Muscle of leg (tissue), 11 donors: ENCODE data around the gene BRD4. TPM values are rescaled to one million over a fixed set of nuclear protein-coding genes. Genes with fewer than 3 reads are reported as not detected.

Experiments
- DNase-seq: peaks from one replicate; pipeline ENCODE4 v3.0.0; 2013
- H3K27ac ChIP-seq: one replicate; pipeline ENCODE4 v1.5.1; 2013; ENCODE audit warnings: mild to moderate bottlenecking, low read length, control low read depth
- H3K27me3 ChIP-seq: one replicate; pipeline ENCODE4 v1.6.1; 2013; ENCODE audit warnings: low read length; ENCODE audit not compliant: control insufficient read depth, insufficient read depth
- H3K36me3 ChIP-seq: one replicate; pipeline ENCODE4 v1.6.1; 2013; ENCODE audit warnings: low read length; ENCODE audit not compliant: control insufficient read depth, insufficient read depth
- H3K4me1 ChIP-seq: one replicate; pipeline ENCODE4 v1.6.1; 2013; ENCODE audit warnings: low read length; ENCODE audit not compliant: control insufficient read depth, insufficient read depth
- H3K4me3 ChIP-seq: one replicate; pipeline ENCODE4 v1.5.1; 2013; ENCODE audit warnings: low read length, control low read depth
- H3K9me3 ChIP-seq: replicated peaks from 2 replicates; pipeline ENCODE4 v1.6.1; 2013; ENCODE audit warnings: low read depth, low read length; ENCODE audit not compliant: control insufficient read depth
- WGBS: methylation state at CpG from one replicate; pipeline ENCODE4 v1.1.5; 2013; ENCODE audit warnings: missing lambda C conversion rate; ENCODE audit not compliant: insufficient coverage; 5-methylcytosine and 5-hydroxymethylcytosine counted together
- polyA plus RNA-seq, 8 donors: library from polyadenylated mRNA; unstranded; fragments of 120-200 nt; gene quantifications; one replicate each; pipeline versions ENCODE4 v1.2.1 to v1.2.3, GENCODE V29; 2013; ENCODE audit warnings: inconsistent platforms in 1 of 8, low replicate concordance in 1 of 8; ENCODE audit not compliant: insufficient read length in 8 of 8, insufficient read depth in 1 of 8
- total RNA-seq: library from RNA; stranded (reverse); fragments of 120-200 nt; gene quantifications from one replicate; pipeline ENCODE4 v1.2.4, GENCODE V29; 2013

The BRD4 gene
- total and polyA plus RNA-seq, 9 donors, result 14.5 to 51.5 (median 37.8) TPM

- peak overlapping the region; percentile 53 for H3K27ac ChIP-seq
- H3K9me3 ChIP-seq, result no peaks in the 10 kb centered on the region
- H3K4me3 ChIP-seq, result no peak overlapping the region
- no peaks in the 10 kb centered on the region for H3K27me3 ChIP-seq
- 57% methylated on average over 3 of the region's 10 CpGs for WGBS
- H3K36me3 ChIP-seq, result peaks cover 5% of the 10 kb centered on the region
- H3K4me1 ChIP-seq, result peaks cover 89% of the 10 kb centered on the region
- DNase-seq, result no peak
Observed at GRCh38 chr19:15283141-15283883, 49.0 kb downstream of the BRD4 start.

- Histone ChIP-seq H3K4me1 (peaks cover 84% of the 10 kb centered on the region), H3K27ac (no peak overlapping the region), H3K9me3 (no peaks in the 10 kb centered on the region), H3K27me3 (no peaks in the 10 kb centered on the region), H3K4me3 (no peak overlapping the region), H3K36me3 (peaks cover 5% of the 10 kb centered on the region)
- DNase-seq, result no peak
- no CpG with 5 or more reads among the region's 1 CpG for WGBS
Observed at GRCh38 chr19:15282311-15282705, 50.0 kb downstream of the BRD4 start.

- DNase-seq, result peak; percentile 95
- Histone ChIP-seq H3K36me3 (peaks cover 5% of the 10 kb centered on the region), H3K4me3 (no peak overlapping the region), H3K27ac (peak overlapping the region; percentile 87), H3K4me1 (peaks cover 84% of the 10 kb centered on the region), H3K9me3 (no peaks in the 10 kb centered on the region), H3K27me3 (no peaks in the 10 kb centered on the region)
- WGBS, result 3% methylated on average over 9 of the region's 12 CpGs
Observed at GRCh38 chr19:15280915-15281683, 51.2 kb downstream of the BRD4 start.

GRCh38 chr19:15280048-15280725, 52.2 kb downstream of the BRD4 start:
- no peak overlapping the region for H3K4me3 ChIP-seq
- peak; percentile 78 for DNase-seq
- H3K36me3 ChIP-seq, result peaks cover 5% of the 10 kb centered on the region
- H3K9me3 ChIP-seq, result no peaks in the 10 kb centered on the region
- H3K27ac ChIP-seq, result peak overlapping the region; percentile 87
- H3K27me3 ChIP-seq, result no peaks in the 10 kb centered on the region
- 27% methylated on average over 3 of the region's 6 CpGs for WGBS
- H3K4me1 ChIP-seq, result peaks cover 86% of the 10 kb centered on the region

- peaks cover 5% of the 10 kb centered on the region for H3K36me3 ChIP-seq
- no peak for DNase-seq
- no peaks in the 10 kb centered on the region for H3K9me3 ChIP-seq
- peaks cover 85% of the 10 kb centered on the region for H3K4me1 ChIP-seq
- H3K27ac ChIP-seq, result peak overlapping the region; percentile 87
- H3K27me3 ChIP-seq, result no peaks in the 10 kb centered on the region
- 43% methylated on average over 1 of the region's 4 CpGs for WGBS
- H3K4me3 ChIP-seq, result no peak overlapping the region
Observed at GRCh38 chr19:15279326-15279904, 52.9 kb downstream of the BRD4 start.

GRCh38 chr19:15276620-15277215, 55.6 kb downstream of the BRD4 start:
- DNase-seq, result no peak
- Histone ChIP-seq H3K4me1 (peaks cover 72% of the 10 kb centered on the region), H3K9me3 (no peaks in the 10 kb centered on the region), H3K4me3 (no peak overlapping the region), H3K27ac (no peak overlapping the region), H3K36me3 (peaks cover 14% of the 10 kb centered on the region), H3K27me3 (no peaks in the 10 kb centered on the region)
- WGBS, result 76% methylated on average over 5 of the region's 11 CpGs

GRCh38 chr19:15274477-15274876, 57.9 kb downstream of the BRD4 start:
- no peak overlapping the region for H3K4me3 ChIP-seq
- H3K9me3 ChIP-seq, result no peaks in the 10 kb centered on the region
- no peak overlapping the region for H3K27ac ChIP-seq
- WGBS, result 73% methylated on average over 3 of the region's 4 CpGs
- H3K4me1 ChIP-seq, result peaks cover 49% of the 10 kb centered on the region
- H3K36me3 ChIP-seq, result peaks cover 34% of the 10 kb centered on the region
- DNase-seq, result peak; percentile 72
- no peaks in the 10 kb centered on the region for H3K27me3 ChIP-seq

- Histone ChIP-seq H3K27ac (no peak overlapping the region), H3K9me3 (no peaks in the 10 kb centered on the region), H3K4me1 (peaks cover 42% of the 10 kb centered on the region), H3K36me3 (peaks cover 74% of the 10 kb centered on the region), H3K4me3 (no peak overlapping the region), H3K27me3 (no peaks in the 10 kb centered on the region)
- DNase-seq, result no peak
- 62% methylated on average over 6 of the region's 6 CpGs for WGBS
Observed at GRCh38 chr19:15269806-15270205, 62.5 kb downstream of the BRD4 start.

GRCh38 chr19:15268928-15269253, 63.4 kb downstream of the BRD4 start:
- DNase-seq, result no peak

More at GRCh38 chr19:15268928-15269253, 63.4 kb downstream of the BRD4 start:
- peaks cover 83% of the 10 kb centered on the region for H3K36me3 ChIP-seq
- peaks cover 43% of the 10 kb centered on the region for H3K4me1 ChIP-seq
- WGBS, result 70% methylated on average over 2 of the region's 5 CpGs
- no peak overlapping the region for H3K4me3 ChIP-seq
- H3K9me3 ChIP-seq, result no peaks in the 10 kb centered on the region
- no peaks in the 10 kb centered on the region for H3K27me3 ChIP-seq
- no peak overlapping the region for H3K27ac ChIP-seq
